NCI-H2081 (cell line): Measurements from ENCODE around the gene PLCG1.

Experiments
- DNase-seq, 2 experiments: peaks; one replicate each; lab custom pipeline; 2025; lab: John Stamatoyannopoulos, UW

PLCG1 gene

GRCh38 chr20:41214666-41215065, 77.3 kb downstream of the PLCG1 start:
- DNase-seq = no peak

GRCh38 chr20:41217422-41217821, 80.1 kb downstream of the PLCG1 start:
- no peak for DNase-seq

GRCh38 chr20:41218466-41218865, 81.1 kb downstream of the PLCG1 start:
- no peak for DNase-seq

GRCh38 chr20:41219824-41220223, 82.5 kb downstream of the PLCG1 start:
- no peak for DNase-seq

GRCh38 chr20:41221614-41222218, 84.4 kb downstream of the PLCG1 start:
- no peak for DNase-seq

- DNase-seq = no peak
These were observed 85.0 kb downstream of the PLCG1 start for GRCh38 chr20:41222296-41222695.

GRCh38 chr20:41222703-41223102, 85.4 kb downstream of the PLCG1 start:
- DNase-seq = no peak

- no peak for DNase-seq
These were observed 85.8 kb downstream of the PLCG1 start for GRCh38 chr20:41223112-41223511.

- DNase-seq = no peak
These were observed 86.9 kb downstream of the PLCG1 start for GRCh38 chr20:41224281-41224680.

- no peak for DNase-seq
These were observed 87.7 kb downstream of the PLCG1 start for GRCh38 chr20:41225091-41225490.

- DNase-seq = no peak
These were observed 89.1 kb downstream of the PLCG1 start for GRCh38 chr20:41226426-41226825.
